ENCODE results near the gene GRM4. TPM values are rescaled to one million over a fixed set of nuclear protein-coding genes. Genes with fewer than 3 reads are reported as not detected.

GRM4 gene
- total RNA-seq, 6 experiments from 2014 or later, result not detected

DNA sequence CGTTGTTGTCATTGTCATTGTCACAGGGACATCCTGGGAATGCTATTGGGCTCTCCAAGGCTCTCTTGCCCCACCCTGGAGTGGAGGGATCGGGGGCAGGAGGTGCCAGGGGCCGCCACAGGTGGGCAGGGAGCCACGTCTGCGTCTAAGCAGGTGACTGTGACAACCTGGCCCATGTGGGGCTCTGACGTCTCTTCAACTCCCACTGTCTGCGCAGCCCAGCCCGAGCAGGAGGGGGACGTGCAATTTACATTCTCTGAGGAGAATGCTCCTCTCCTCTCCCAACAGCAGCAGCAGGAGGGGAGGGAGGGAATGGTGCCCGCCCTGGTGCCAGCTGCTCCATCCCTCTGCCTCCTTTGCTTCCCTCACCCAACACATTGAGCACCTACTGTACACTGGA lies 50.1 kb downstream of the GRM4 start:
- ATAC-seq, result no peak
- Histone ChIP-seq H3K4me1 (no peaks in the 10 kb centered on the region), H3K36me3 (no peaks in the 10 kb centered on the region), H3K27me3 (no peaks in the 10 kb centered on the region), H3K9me3 (no peaks in the 10 kb centered on the region), H3K4me3 (no peak overlapping the region), H3K27ac (no peak overlapping the region)
- TF ChIP-seq, protein P1, sequence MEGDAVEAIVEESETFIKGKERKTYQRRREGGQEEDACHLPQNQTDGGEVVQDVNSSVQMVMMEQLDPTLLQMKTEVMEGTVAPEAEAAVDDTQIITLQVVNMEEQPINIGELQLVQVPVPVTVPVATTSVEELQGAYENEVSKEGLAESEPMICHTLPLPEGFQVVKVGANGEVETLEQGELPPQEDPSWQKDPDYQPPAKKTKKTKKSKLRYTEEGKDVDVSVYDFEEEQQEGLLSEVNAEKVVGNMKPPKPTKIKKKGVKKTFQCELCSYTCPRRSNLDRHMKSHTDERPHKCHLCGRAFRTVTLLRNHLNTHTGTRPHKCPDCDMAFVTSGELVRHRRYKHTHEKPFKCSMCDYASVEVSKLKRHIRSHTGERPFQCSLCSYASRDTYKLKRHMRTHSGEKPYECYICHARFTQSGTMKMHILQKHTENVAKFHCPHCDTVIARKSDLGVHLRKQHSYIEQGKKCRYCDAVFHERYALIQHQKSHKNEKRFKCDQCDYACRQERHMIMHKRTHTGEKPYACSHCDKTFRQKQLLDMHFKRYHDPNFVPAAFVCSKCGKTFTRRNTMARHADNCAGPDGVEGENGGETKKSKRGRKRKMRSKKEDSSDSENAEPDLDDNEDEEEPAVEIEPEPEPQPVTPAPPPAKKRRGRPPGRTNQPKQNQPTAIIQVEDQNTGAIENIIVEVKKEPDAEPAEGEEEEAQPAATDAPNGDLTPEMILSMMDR (IDR thresholded peaks at IDR 0.05), result no peak
- no peak for TF ChIP-seq POLR2A (IDR thresholded peaks at IDR 0.05)
- no peak for DNase-seq
- WGBS (ENCODE audit: insufficient coverage, low coverage, low lambda C conversion rate, missing lambda C conversion rate), result 25% methylated on average over 1 of the region's 10 CpGs
- intact Hi-C loops (cut with DNase I), result no loop called here

DNA sequence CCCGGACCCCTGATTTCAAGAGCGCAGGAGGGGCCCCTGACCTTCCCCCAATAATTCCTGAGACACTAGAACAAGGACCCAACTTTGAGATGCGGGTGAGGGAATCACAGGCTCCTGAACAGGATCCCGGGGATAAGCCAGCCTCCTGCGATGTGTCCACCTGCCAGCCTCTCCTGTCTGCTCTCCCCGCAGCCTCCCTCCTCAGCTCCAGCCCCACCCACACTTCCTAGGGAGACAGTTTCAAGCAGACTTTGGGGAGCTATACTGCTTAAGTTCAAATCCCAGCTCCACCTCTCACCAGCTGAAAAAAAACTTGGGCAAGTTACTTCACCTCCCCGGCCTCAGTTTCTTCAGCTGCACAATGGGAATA lies 50.8 kb downstream of the GRM4 start:
- Histone ChIP-seq H3K27me3 (no peaks in the 10 kb centered on the region), H3K4me1 (no peaks in the 10 kb centered on the region), H3K4me3 (no peak overlapping the region), H3K36me3 (no peaks in the 10 kb centered on the region), H3K27ac (no peak overlapping the region), H3K9me3 (no peaks in the 10 kb centered on the region)
- 36% methylated on average over 2 of the region's 7 CpGs for WGBS (ENCODE audit: insufficient coverage, low coverage, low lambda C conversion rate, missing lambda C conversion rate)
- intact Hi-C loops (cut with DNase I), result no loop called here
- DNase-seq (no peak), ATAC-seq (no peak)
- no peak for TF ChIP-seq POLR2A (IDR thresholded peaks at IDR 0.05)
- TF ChIP-seq, protein P1 (IDR thresholded peaks at IDR 0.05), result no peak

GRCh38 chr6:34094474-34095135 lies 51.3 kb downstream of the GRM4 start:
- Histone ChIP-seq H3K9me3 (no peaks in the 10 kb centered on the region), H3K4me1 (no peaks in the 10 kb centered on the region), H3K36me3 (no peaks in the 10 kb centered on the region), H3K27me3 (no peaks in the 10 kb centered on the region), H3K27ac (no peak overlapping the region), H3K4me3 (no peak overlapping the region)
- intact Hi-C loops (cut with DNase I), result no loop called here
- DNase-seq, result no peak
- 27% methylated on average over 10 of the region's 12 CpGs for WGBS (ENCODE audit: insufficient coverage, low coverage, low lambda C conversion rate, missing lambda C conversion rate)
- TF ChIP-seq, protein P1 (IDR thresholded peaks at IDR 0.05), result no peak
- TF ChIP-seq POLR2A (IDR thresholded peaks at IDR 0.05), result no peak
- ATAC-seq, result no peak

GRCh38 chr6:34093854-34094430 lies 51.9 kb downstream of the GRM4 start:
- DNase-seq (no peak), ATAC-seq (no peak)
- intact Hi-C loops (cut with DNase I), result no loop called here
- TF ChIP-seq, protein P1 (IDR thresholded peaks at IDR 0.05), result no peak
- TF ChIP-seq POLR2A (IDR thresholded peaks at IDR 0.05), result no peak
- Histone ChIP-seq H3K27me3 (no peaks in the 10 kb centered on the region), H3K4me1 (no peaks in the 10 kb centered on the region), H3K27ac (no peak overlapping the region), H3K9me3 (no peaks in the 10 kb centered on the region), H3K4me3 (no peak overlapping the region), H3K36me3 (no peaks in the 10 kb centered on the region)
- 36% methylated on average over 4 of the region's 4 CpGs for WGBS (ENCODE audit: insufficient coverage, low coverage, low lambda C conversion rate, missing lambda C conversion rate)

Measured in right lobe of liver (tissue), 6 donors.